Subcutaneous abdominal adipose tissue (tissue), 5 donors: ENCODE data around the gene USP32.
"Not testable (repeated sequence)": the region's sequence is repeated elsewhere in the genome, so short reads cannot be mapped to it uniquely, and the experiment has no call there.

Source experiments
- H3K27ac ChIP-seq: one replicate; pipeline ENCODE4 v1.7.0; 2013; ENCODE audit warnings: low read depth, mild to moderate bottlenecking, inconsistent platforms, low read length, moderate library complexity
- H3K27me3 ChIP-seq, 5 donors: one replicate each; pipeline ENCODE4 v1.7.0; 2013; ENCODE audit warnings: low read length in 5 of 5, inconsistent platforms in 1 of 5; ENCODE audit not compliant: control insufficient read depth in 5 of 5, insufficient read depth in 4 of 5
- H3K36me3 ChIP-seq, 5 donors: one replicate each; pipeline ENCODE4 v1.7.0; 2013; ENCODE audit warnings: low read length in 5 of 5; ENCODE audit not compliant: control insufficient read depth in 5 of 5, insufficient read depth in 5 of 5
- H3K4me1 ChIP-seq, 5 donors: one replicate each; pipeline ENCODE4 v1.7.0; 2013; ENCODE audit warnings: low read length in 5 of 5, mild to moderate bottlenecking in 3 of 5, moderate library complexity in 1 of 5; ENCODE audit not compliant: control insufficient read depth in 5 of 5, insufficient read depth in 5 of 5
- H3K4me3 ChIP-seq, 5 donors: one replicate each; pipeline ENCODE4 v1.7.0; 2013; ENCODE audit warnings: low read length in 5 of 5, low read depth in 1 of 5
- H3K9ac ChIP-seq, 5 donors: one replicate each; pipeline ENCODE4 v1.7.0; 2013; ENCODE audit warnings: low read length in 5 of 5, mild to moderate bottlenecking in 4 of 5, moderate library complexity in 3 of 5
- H3K9me3 ChIP-seq, 5 donors: one replicate each; pipeline ENCODE4 v1.7.0; 2013; ENCODE audit warnings: low read length in 5 of 5; ENCODE audit not compliant: control insufficient read depth in 5 of 5
- donor health status: healthy.
- donor health status: healthy.
- donor health status: healthy.
- donor health status: healthy.
- donor health status: healthy.

Gene USP32

GRCh38 chr17:60335289-60335688 lies 56.6 kb downstream of the USP32 start:
- Histone ChIP-seq H3K4me1 (peaks cover 0 to 7% (median 4%) of the 10 kb centered on the region in 5 donors), H3K9me3 (no peaks in the 10 kb centered on the region), H3K27ac (no peak overlapping the region), H3K4me3 (no peak overlapping the region), H3K36me3 (peaks cover 0 to 6% (median 0%) of the 10 kb centered on the region in 5 donors), H3K27me3 (no peaks in the 10 kb centered on the region), H3K9ac (no peak overlapping the region)

- Histone ChIP-seq H3K36me3 (peaks cover 0 to 9% (median 0%) of the 10 kb centered on the region in 5 donors), H3K27me3 (no peaks in the 10 kb centered on the region), H3K9me3 (no peaks in the 10 kb centered on the region), H3K4me3 (no peak overlapping the region), H3K4me1 (peaks cover 0 to 7% (median 4%) of the 10 kb centered on the region in 5 donors), H3K27ac (no peak overlapping the region), H3K9ac (no peak overlapping the region)
Observed at GRCh38 chr17:60333628-60334031, 58.3 kb downstream of the USP32 start.

- H3K27me3 ChIP-seq, H3K27ac ChIP-seq, H3K4me3 ChIP-seq, H3K9ac ChIP-seq, H3K4me1 ChIP-seq, H3K9me3 ChIP-seq: not testable (repeated sequence)
- peaks cover 0 to 11% (median 0%) of the 10 kb centered on the region in 5 donors for H3K36me3 ChIP-seq
Observed at GRCh38 chr17:60333072-60333471, 58.9 kb downstream of the USP32 start.

GRCh38 chr17:60332574-60332973 lies 59.4 kb downstream of the USP32 start:
- Histone ChIP-seq H3K9me3 (no peaks in the 10 kb centered on the region), H3K4me3 (no peak overlapping the region), H3K4me1 (peaks cover 0 to 7% (median 4%) of the 10 kb centered on the region in 5 donors), H3K27ac (no peak overlapping the region), H3K9ac (no peak overlapping the region), H3K27me3 (no peaks in the 10 kb centered on the region), H3K36me3 (peaks cover 0 to 11% (median 0%) of the 10 kb centered on the region in 5 donors)

GRCh38 chr17:60330731-60331130 lies 61.2 kb downstream of the USP32 start:
- Histone ChIP-seq H3K9me3 (no peaks in the 10 kb centered on the region), H3K36me3 (peaks cover 0 to 9% (median 0%) of the 10 kb centered on the region in 5 donors), H3K27me3 (no peaks in the 10 kb centered on the region), H3K9ac (no peak overlapping the region), H3K4me1 (peaks cover 0 to 5% (median 3%) of the 10 kb centered on the region in 5 donors), H3K27ac (no peak overlapping the region), H3K4me3 (no peak overlapping the region)

GRCh38 chr17:60328679-60329078 lies 63.3 kb downstream of the USP32 start:
- no peaks in the 10 kb centered on the region for H3K27me3 ChIP-seq
- H3K4me1 ChIP-seq = no peaks in the 10 kb centered on the region
- H3K36me3 ChIP-seq = peaks cover 0 to 9% (median 0%) of the 10 kb centered on the region in 5 donors
- no peak overlapping the region for H3K27ac ChIP-seq
- H3K9me3 ChIP-seq = no peaks in the 10 kb centered on the region
- H3K4me3 ChIP-seq = no peak overlapping the region
- H3K9ac ChIP-seq = no peak overlapping the region

GRCh38 chr17:60327901-60328273 lies 64.0 kb downstream of the USP32 start:
- H3K27ac ChIP-seq = no peak overlapping the region
- no peaks in the 10 kb centered on the region for H3K9me3 ChIP-seq
- H3K27me3 ChIP-seq = no peaks in the 10 kb centered on the region
- H3K9ac ChIP-seq = no peak overlapping the region
- peaks cover 0 to 9% (median 0%) of the 10 kb centered on the region in 5 donors for H3K36me3 ChIP-seq
- H3K4me1 ChIP-seq = no peaks in the 10 kb centered on the region
- H3K4me3 ChIP-seq = no peak overlapping the region

- Histone ChIP-seq H3K9ac (no peak overlapping the region), H3K4me3 (no peak overlapping the region), H3K9me3 (no peaks in the 10 kb centered on the region), H3K4me1 (no peaks in the 10 kb centered on the region), H3K27ac (no peak overlapping the region), H3K36me3 (peaks cover 0 to 9% (median 0%) of the 10 kb centered on the region in 5 donors), H3K27me3 (no peaks in the 10 kb centered on the region)
Observed at GRCh38 chr17:60327134-60327900, 64.6 kb downstream of the USP32 start.

GRCh38 chr17:60326702-60327101 lies 65.2 kb downstream of the USP32 start:
- no peak overlapping the region for H3K9ac ChIP-seq
- no peak overlapping the region for H3K4me3 ChIP-seq
- no peak overlapping the region for H3K27ac ChIP-seq
- peaks cover 0 to 5% (median 0%) of the 10 kb centered on the region in 5 donors for H3K4me1 ChIP-seq
- H3K27me3 ChIP-seq = no peaks in the 10 kb centered on the region
- peaks cover 0 to 9% (median 0%) of the 10 kb centered on the region in 5 donors for H3K36me3 ChIP-seq
- H3K9me3 ChIP-seq = no peaks in the 10 kb centered on the region

GRCh38 chr17:60325730-60326524 lies 66.0 kb downstream of the USP32 start:
- Histone ChIP-seq H3K27ac (no peak overlapping the region), H3K9ac (no peak overlapping the region), H3K9me3 (no peaks in the 10 kb centered on the region), H3K36me3 (peaks cover 0 to 9% (median 0%) of the 10 kb centered on the region in 5 donors), H3K27me3 (no peaks in the 10 kb centered on the region), H3K4me3 (no peak overlapping the region), H3K4me1 (peaks cover 0 to 12% (median 0%) of the 10 kb centered on the region in 5 donors)
